Sigmoid colon (tissue), 7 donors: Measurements from ENCODE around the gene ALCAM. TPM values are rescaled to one million over a fixed set of nuclear protein-coding genes. Genes with fewer than 3 reads are reported as not detected.

Experiments
- DNase-seq: peaks from one replicate; pipeline ENCODE4 v3.0.0-alpha.2; 2019
- H3K27ac ChIP-seq, 4 donors: fragments of 200-600 bp; sonication (generic); one replicate each; pipeline ENCODE4 v1.5.1; 2016 to 2019; ENCODE audit warnings: mild to moderate bottlenecking in 1 of 4
- H3K27me3 ChIP-seq, 3 donors: fragments of 200-600 bp; sonication (generic); one replicate each; pipeline ENCODE4 v1.5.1; 2019; ENCODE audit warnings: mild to moderate bottlenecking in 1 of 3
- H3K36me3 ChIP-seq, 4 donors: fragments of 200-600 bp; sonication (generic); one replicate each; pipeline ENCODE4 v1.5.1; 2016 to 2019
- H3K4me1 ChIP-seq, 4 donors: fragments of 200-600 bp; sonication (generic); one replicate each; pipeline ENCODE4 v1.5.1; 2017 to 2019
- H3K4me3 ChIP-seq, 4 donors: fragments of 200-600 bp; sonication (generic); one replicate each; pipeline ENCODE4 v1.5.1; 2017 to 2019; ENCODE audit warnings: mild to moderate bottlenecking in 2 of 4, moderate library complexity in 1 of 4
- H3K9me3 ChIP-seq, 4 donors: fragments of 200-600 bp in 3 of 4; sonication (generic) in 3 of 4; one replicate each; pipeline versions ENCODE4 v1.5.1 to v1.6.1; 2013 to 2019
- EP300 ChIP-seq, 4 donors: sonication (generic); formaldehyde crosslinking; IDR thresholded peaks; one replicate each; pipeline ENCODE4 v1.6.1; 2017; ENCODE audit warnings: antibody characterized with exemption in 4 of 4
- POLR2A ChIP-seq, 2 donors: fragments of 450-650 bp; IDR thresholded peaks; one replicate each; pipeline ENCODE4 v1.6.1; 2016; ENCODE audit warnings: antibody characterized with exemption in 2 of 2, mild to moderate bottlenecking in 2 of 2, moderate library complexity in 2 of 2
- POLR2AphosphoS5 ChIP-seq, 4 donors: sonication (generic); formaldehyde crosslinking; IDR thresholded peaks; one replicate each; pipeline ENCODE4 v1.6.1; 2017; ENCODE audit warnings: antibody characterized with exemption in 4 of 4
- WGBS, 2 donors: extraction: QIAGEN DNeasy Blood & Tissue Kit; methylation state at CpG; one replicate each; pipeline ENCODE4 v1.1.7; 2013; 5-methylcytosine and 5-hydroxymethylcytosine counted together
- intact Hi-C: fragments of 100-400 bp; cut with DNase I; formaldehyde crosslinking; loops from one replicate; pipeline ENCODE4 v1.15.1; 2023
- polyA plus RNA-seq, 3 donors: library from polyadenylated mRNA; stranded (reverse); fragments of 200-250 nt; gene quantifications; one replicate each; pipeline ENCODE4 v1.2.3, GENCODE V29; 2013
- total RNA-seq, 4 donors: library from RNA; depleted of rRNA; stranded (reverse); fragments of >200 nt; gene quantifications; one replicate each; pipeline ENCODE4 v1.1.0, GENCODE V29; 2016
- TF ChIP-seq, protein P1 (sequence below), 4 experiments: fragments of 450-650 bp in 3 of 4; fragments of 200-600 bp in 1 of 4; IDR thresholded peaks; one replicate each; pipeline ENCODE4 v1.5.1; 2016 to 2019; ENCODE audit warnings: antibody characterized with exemption in 4 of 4, mild to moderate bottlenecking in 3 of 4, moderate library complexity in 2 of 4
- donor health status: healthy with polysubstance abuse.
- donor health status: Bipolar disorder and iron deficiency.
- donor health status: healthy.

The ALCAM gene
- total and polyA plus RNA-seq, 7 donors, result 1.8 to 45.1 (median 16.0) TPM

GRCh38 chr3:105435277-105435676 lies 68.6 kb downstream of the ALCAM start:
- 72 to 80% methylated on average over 3 of the region's 3 CpGs for WGBS, 2 donors
- intact Hi-C loops, result no loop called here
- DNase-seq, result no peak

GRCh38 chr3:105436687-105437086 lies 70.0 kb downstream of the ALCAM start:
- Histone ChIP-seq H3K9me3 (no peaks in the 10 kb centered on the region), H3K4me1 (no peaks in the 10 kb centered on the region), H3K27ac (no peak overlapping the region), H3K36me3 (no peaks in the 10 kb centered on the region), H3K27me3 (no peaks in the 10 kb centered on the region), H3K4me3 (no peak overlapping the region)
- no peak for DNase-seq
- intact Hi-C loops, result no loop called here
- TF ChIP-seq POLR2A (IDR thresholded peaks at IDR 0.05), result no peak
- TF ChIP-seq, protein P1, sequence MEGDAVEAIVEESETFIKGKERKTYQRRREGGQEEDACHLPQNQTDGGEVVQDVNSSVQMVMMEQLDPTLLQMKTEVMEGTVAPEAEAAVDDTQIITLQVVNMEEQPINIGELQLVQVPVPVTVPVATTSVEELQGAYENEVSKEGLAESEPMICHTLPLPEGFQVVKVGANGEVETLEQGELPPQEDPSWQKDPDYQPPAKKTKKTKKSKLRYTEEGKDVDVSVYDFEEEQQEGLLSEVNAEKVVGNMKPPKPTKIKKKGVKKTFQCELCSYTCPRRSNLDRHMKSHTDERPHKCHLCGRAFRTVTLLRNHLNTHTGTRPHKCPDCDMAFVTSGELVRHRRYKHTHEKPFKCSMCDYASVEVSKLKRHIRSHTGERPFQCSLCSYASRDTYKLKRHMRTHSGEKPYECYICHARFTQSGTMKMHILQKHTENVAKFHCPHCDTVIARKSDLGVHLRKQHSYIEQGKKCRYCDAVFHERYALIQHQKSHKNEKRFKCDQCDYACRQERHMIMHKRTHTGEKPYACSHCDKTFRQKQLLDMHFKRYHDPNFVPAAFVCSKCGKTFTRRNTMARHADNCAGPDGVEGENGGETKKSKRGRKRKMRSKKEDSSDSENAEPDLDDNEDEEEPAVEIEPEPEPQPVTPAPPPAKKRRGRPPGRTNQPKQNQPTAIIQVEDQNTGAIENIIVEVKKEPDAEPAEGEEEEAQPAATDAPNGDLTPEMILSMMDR (IDR thresholded peaks at IDR 0.05), result no peak
- no peak for TF ChIP-seq POLR2AphosphoS5 (IDR thresholded peaks at IDR 0.05)
- no peak for TF ChIP-seq EP300 (IDR thresholded peaks at IDR 0.05)

More at GRCh38 chr3:105435277-105435676, 68.6 kb downstream of the ALCAM start:
- Histone ChIP-seq H3K4me1 (no peaks in the 10 kb centered on the region), H3K36me3 (no peaks in the 10 kb centered on the region), H3K4me3 (no peak overlapping the region), H3K27me3 (no peaks in the 10 kb centered on the region), H3K9me3 (no peaks in the 10 kb centered on the region), H3K27ac (no peak overlapping the region)
- TF ChIP-seq POLR2AphosphoS5 (IDR thresholded peaks at IDR 0.05) (no peak), POLR2A (IDR thresholded peaks at IDR 0.05) (no peak), EP300 (IDR thresholded peaks at IDR 0.05) (no peak)
- TF ChIP-seq, protein P1 (IDR thresholded peaks at IDR 0.05), result no peak

- no peaks in the 10 kb centered on the region for H3K27me3 ChIP-seq
- WGBS, 2 donors, result 83 to 94% methylated on average over 3 of the region's 3 CpGs
- DNase-seq, result no peak
- H3K4me1 ChIP-seq, result no peaks in the 10 kb centered on the region
- TF ChIP-seq POLR2AphosphoS5 (IDR thresholded peaks at IDR 0.05) (no peak), EP300 (IDR thresholded peaks at IDR 0.05) (no peak), POLR2A (IDR thresholded peaks at IDR 0.05) (no peak)
- TF ChIP-seq, protein P1 (IDR thresholded peaks at IDR 0.05), result no peak
- H3K4me3 ChIP-seq, result no peak overlapping the region
- intact Hi-C loops, result no loop called here
- H3K9me3 ChIP-seq, result no peaks in the 10 kb centered on the region
- H3K27ac ChIP-seq, result no peak overlapping the region
- H3K36me3 ChIP-seq, result no peaks in the 10 kb centered on the region
Observed at GRCh38 chr3:105440113-105440512, 73.4 kb downstream of the ALCAM start.

- WGBS, 2 donors, result 89 to 96% methylated on average over 1 of the region's 1 CpG
- DNase-seq, result no peak
- Histone ChIP-seq H3K27ac (no peak overlapping the region), H3K4me3 (no peak overlapping the region), H3K4me1 (peaks cover 0 to 8% (median 0%) of the 10 kb centered on the region in 4 donors), H3K27me3 (no peaks in the 10 kb centered on the region), H3K9me3 (no peaks in the 10 kb centered on the region), H3K36me3 (no peaks in the 10 kb centered on the region)
- intact Hi-C loops, result no loop called here
- TF ChIP-seq EP300 (IDR thresholded peaks at IDR 0.05) (no peak), POLR2A (IDR thresholded peaks at IDR 0.05) (no peak), POLR2AphosphoS5 (IDR thresholded peaks at IDR 0.05) (no peak)
- TF ChIP-seq, protein P1 (IDR thresholded peaks at IDR 0.05), result no peak
Observed at GRCh38 chr3:105444725-105445124, 78.0 kb downstream of the ALCAM start.

DNA sequence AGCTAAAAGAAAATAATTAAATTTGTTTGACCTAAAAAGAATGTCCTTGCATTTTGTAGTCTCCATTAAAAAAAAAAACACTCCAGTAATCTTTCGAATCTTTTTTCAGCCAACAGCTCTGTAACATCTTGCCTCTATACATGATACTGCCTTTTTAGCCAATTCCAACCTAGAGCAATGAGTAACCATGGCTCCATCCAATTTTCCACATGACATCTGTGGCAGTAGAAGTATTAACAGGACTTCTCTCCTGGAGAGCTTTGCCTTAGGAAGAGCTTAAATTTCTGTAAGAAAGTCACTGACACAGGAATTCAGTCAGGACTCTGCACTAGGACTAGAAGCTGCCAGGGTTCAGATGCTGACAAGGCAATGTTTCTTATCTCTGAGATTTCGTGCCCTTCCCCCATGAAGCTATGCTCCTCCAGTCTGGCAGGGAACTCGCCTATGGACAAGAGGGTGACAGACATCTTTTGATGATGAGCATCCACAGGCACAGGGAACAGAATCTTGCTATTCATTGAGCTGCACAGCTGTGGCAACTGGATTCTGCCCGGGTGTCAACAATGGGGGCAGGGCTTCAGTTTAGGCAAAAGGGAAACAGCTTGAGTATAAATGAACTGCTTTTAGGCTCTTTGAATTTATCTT lies 81.8 kb downstream of the ALCAM start:
- intact Hi-C loops, result no loop called here
- Histone ChIP-seq H3K9me3 (no peaks in the 10 kb centered on the region), H3K27ac (no peak overlapping the region), H3K4me1 (peaks cover 0 to 8% (median 0%) of the 10 kb centered on the region in 4 donors), H3K4me3 (no peak overlapping the region), H3K36me3 (no peaks in the 10 kb centered on the region), H3K27me3 (no peaks in the 10 kb centered on the region)
- TF ChIP-seq POLR2A (IDR thresholded peaks at IDR 0.05) (no peak), EP300 (IDR thresholded peaks at IDR 0.05) (no peak), POLR2AphosphoS5 (IDR thresholded peaks at IDR 0.05) (no peak)
- TF ChIP-seq, protein P1 (IDR thresholded peaks at IDR 0.05), result no peak
- DNase-seq, result no peak
- WGBS, 2 donors, result 58 to 61% methylated on average over 4 of the region's 4 CpGs
